GM12878 (cell line): ENCODE results near the gene PDZD7. TPM values are rescaled to one million over a fixed set of nuclear protein-coding genes. Genes with fewer than 3 reads are reported as not detected.

ENCODE experiments used
- ATAC-seq: fragments of 200-7000 bp; cut with Tn5 transposase; 3 replicates; pipeline ENCODE4 v1.9.1; 2020; ENCODE audit warnings: mild to moderate bottlenecking, moderate library complexity
- BruUV-seq: library from RNA; stranded (reverse); fragments of 400-500 nt; replicated peaks from 2 replicates; lab custom pipeline; 2021; lab: Mats Ljungman, UMichigan
- CTCF ChIA-PET: fragments of 300-600 bp; sonication (Branson Sonifier 250); formaldehyde crosslinking; extraction: SDS; loops from one replicate; lab custom pipeline; 2021; ENCODE audit warnings: inconsistent platforms; lab: Yijun Ruan, JAX
- POLR2A ChIA-PET: fragments of 350-600 bp; formaldehyde crosslinking; extraction: SDS; loops from one replicate; lab custom pipeline; 2021; ENCODE audit warnings: inconsistent platforms; lab: Charles Lee
- RAD21 ChIA-PET: fragments of 300-600 bp; sonication (Branson Sonifier 250); formaldehyde crosslinking; loops from one replicate; lab custom pipeline; 2023; ENCODE audit warnings: antibody characterized with exemption; ENCODE audit not compliant: unreplicated experiment; lab: Charles Lee
- SMC1A ChIA-PET: fragments of 300-600 bp; sonication (Branson Sonifier 250); formaldehyde crosslinking; loops from one replicate; lab custom pipeline; 2023; ENCODE audit not compliant: unreplicated experiment, uncharacterized antibody; lab: Charles Lee
- DNase-seq: peaks from one replicate; pipeline ENCODE4 v3.0.0-alpha.2; 2011; ENCODE audit warnings: low read depth, low spot score
- FAIRE-seq: peaks from 3 replicates; lab custom pipeline; 2011; peaks lifted over from hg19 to GRCh38; lab: Jason Lieb, UNC
- H2AFZ ChIP-seq: 2 replicates; pipeline ENCODE4 v1.6.0; 2011; ENCODE audit warnings: low read depth, low read length, control low read depth; ENCODE audit not compliant: control insufficient read depth
- H3K27ac ChIP-seq: 2 replicates; pipeline ENCODE4 v1.5.1; 2011; ENCODE audit warnings: control low read depth; ENCODE audit not compliant: control insufficient read depth, insufficient read depth
- H3K27me3 ChIP-seq, 2 experiments: replicated peaks in 1 of 2; 2 replicates each; pipeline versions ENCODE4 v1.6.0 to v1.6.1; 2011; ENCODE audit warnings: low read length in 1 of 2; ENCODE audit not compliant: control insufficient read depth in 2 of 2, insufficient read depth in 2 of 2
- H3K36me3 ChIP-seq, 2 experiments: 2 replicates each; pipeline ENCODE4 v1.5.1; 2011; ENCODE audit warnings: low read length in 1 of 2; ENCODE audit not compliant: control insufficient read depth in 2 of 2, insufficient read depth in 2 of 2
- H3K4me1 ChIP-seq: 2 replicates; pipeline ENCODE4 v1.6.1; 2011; ENCODE audit warnings: mild to moderate bottlenecking, low read length, moderate library complexity, mixed read lengths; ENCODE audit not compliant: control insufficient read depth, insufficient read depth
- H3K4me2 ChIP-seq: 2 replicates; pipeline ENCODE4 v1.6.0; 2011; ENCODE audit warnings: control low read depth; ENCODE audit not compliant: control insufficient read depth, insufficient read depth
- H3K4me3 ChIP-seq: fragments of 200-600 bp; sonication (generic); 2 replicates; pipeline ENCODE4 v1.5.1; 2016
- H3K79me2 ChIP-seq: 2 replicates; pipeline ENCODE4 v1.6.0; 2011; ENCODE audit warnings: low read length; ENCODE audit not compliant: control insufficient read depth, insufficient read depth
- H3K9ac ChIP-seq: 2 replicates; pipeline ENCODE4 v1.8.0; 2011; ENCODE audit warnings: low read length, control low read depth, mixed read lengths; ENCODE audit not compliant: control insufficient read depth, insufficient read depth
- H3K9me3 ChIP-seq: replicated peaks from 3 replicates; pipeline ENCODE4 v1.5.1; 2011; ENCODE audit warnings: mild to moderate bottlenecking, low read length; ENCODE audit not compliant: control insufficient read depth, insufficient read depth
- H4K20me1 ChIP-seq: 2 replicates; pipeline ENCODE4 v1.6.0; 2011; ENCODE audit not compliant: control insufficient read depth, insufficient read depth
- RFX5 ChIP-seq: IDR thresholded peaks from 2 replicates; pipeline ENCODE4 v1.6.1; 2011; ENCODE audit warnings: low read depth, low read length, improper control_type of control experiment
- ZBTB4 ChIP-seq: fragments of 450-650 bp; formaldehyde crosslinking; IDR thresholded peaks from 2 replicates; pipeline ENCODE4 v1.4.0; 2022; ENCODE audit warnings: mild to moderate bottlenecking, moderate library complexity
- WGBS: methylation state at CpG from one replicate; pipeline ENCODE4 v1.1.6; 2016; ENCODE audit warnings: low lambda C conversion rate; ENCODE audit not compliant: insufficient replicate concordance, insufficient coverage; ENCODE audit errors: missing lambda C conversion rate; 5-methylcytosine and 5-hydroxymethylcytosine counted together
- in situ Hi-C: fragments of 300-500 bp; cut with MboI; formaldehyde crosslinking; loops from 9 replicates; pipeline ENCODE4 v1.14.3; 2018; ENCODE audit warnings: mixed read lengths
- intact Hi-C: fragments of 100-400 bp; cut with micrococcal nuclease; formaldehyde crosslinking; loops from one replicate; pipeline ENCODE4 v1.14.2; 2022; ENCODE audit not compliant: unreplicated experiment
- polyA plus RNA-seq, 11 experiments: library from polyadenylated mRNA; depleted of rRNA in 4 of 11; unstranded in 6 of 11; stranded (reverse) in 5 of 11; fragments of >200 nt; fragmentation: Nextera tagmentation in 4 of 11; fragmentation: Illumina TruSeq in 1 of 11; extraction: Ambion mirVana in 4 of 11; extraction: Trizol in 1 of 11; gene quantifications; 1 replicate in 1 of 11; 2 replicates in 10 of 11; pipeline versions ENCODE4 v1.2.1 to v1.2.3, GENCODE V29; 2011 to 2016; ENCODE audit warnings: inconsistent platforms in 2 of 11, missing spikeins in 2 of 11, low read depth in 1 of 11
- total RNA-seq, 4 experiments: library from RNA; depleted of rRNA in 3 of 4; stranded (reverse); fragments of >200 nt in 3 of 4; fragmentation: Illumina TruSeq in 1 of 4; extraction: Trizol in 1 of 4; gene quantifications; 2 replicates each; pipeline versions ENCODE4 v1.2.1 to v1.2.3, GENCODE V29; 2013 to 2021

The PDZD7 gene
- total and polyA plus RNA-seq, 10 of the 15 experiments (the other 5 are each of a cell fraction or from before 2014, with no cell fraction given): 0.01 to 0.20 (median 0.03) TPM; not detected in 7

GRCh38 chr10:101033276-101033675, 2.3 kb upstream of the PDZD7 start:
- POLR2A ChIA-PET: no interaction called here
- no peak overlapping the region for H3K9ac ChIP-seq

More at GRCh38 chr10:101033276-101033675, 2.3 kb upstream of the PDZD7 start:
- no peaks in the 10 kb centered on the region for H3K36me3 ChIP-seq
- no peak for ATAC-seq
- WGBS: 64% methylated on average over 3 of the region's 3 CpGs
- no peaks in the 10 kb centered on the region for H3K9me3 ChIP-seq
- peaks cover 4 to 9% of the 10 kb centered on the region in 2 experiments for H3K27me3 ChIP-seq
- H2AFZ ChIP-seq: no peak overlapping the region
- TF ChIP-seq ZBTB4: no peak
- TF ChIP-seq RFX5: no peak
- peaks cover 21% of the 10 kb centered on the region for H3K4me1 ChIP-seq
- ChIA-PET RAD21 (no interaction called here), CTCF (interaction anchor here (2.1 kb wide), 1 partner anchor 10 kb away, joined by 5 read pairs; no protein-coding TSS in a partner anchor), SMC1A (interaction anchor here (2.2 kb wide), 1 partner anchor 10 kb away, joined by 5 read pairs; no protein-coding TSS in a partner anchor)
- H3K4me2 ChIP-seq: no peak overlapping the region
- no peaks in the 10 kb centered on the region for H3K79me2 ChIP-seq
- BruUV-seq: no TSS peak
- in situ Hi-C loops: no loop called here
- FAIRE-seq: no peak
- intact Hi-C loops: loop anchor here (5.0 kb wide), 1 partner anchor 34 kb away; no protein-coding TSS in a partner anchor
- no peak for DNase-seq
- H3K27ac ChIP-seq: no peak overlapping the region
- no peaks in the 10 kb centered on the region for H4K20me1 ChIP-seq
- no peak overlapping the region for H3K4me3 ChIP-seq
